Naive thymus-derived CD8-positive, alpha-beta T cell (primary cell): ENCODE data around the gene KLHL35. TPM values are rescaled to one million over a fixed set of nuclear protein-coding genes. Genes with fewer than 3 reads are reported as not detected.
A peak's percentile ranks its signal among the peaks of the same experiment; 100 is the strongest.

Experiments
- ATAC-seq, 2 donors: fragments of 150-1000 bp; cut with Tn5 transposase in 1 of 2; sonication (Bioruptor Pico), chemical (Tn5 transposase) in 1 of 2; 1 replicate in 1 of 2; 2 replicates in 1 of 2; pipeline ENCODE4 v1.10.0; 2021; ENCODE audit warnings: mild to moderate bottlenecking in 2 of 2, moderate library complexity in 2 of 2
- POLR2A ChIA-PET: fragments of 350-600 bp; sonication (Branson Sonifier 250); formaldehyde crosslinking; loops from one replicate; lab custom pipeline; 2021; ENCODE audit warnings: antibody characterized with exemption; lab: Charles Lee
- DNase-seq, 10 donors: peaks; one replicate each; pipeline versions ENCODE4 v3.0.0 to v3.0.0-alpha.2; 2020 to 2022
- H3K27ac Mint-ChIP-seq, 10 donors: one replicate each; pipeline ENCODE4 v1.8.0; 2020 to 2022; ENCODE audit warnings: mild to moderate bottlenecking in 10 of 10, mixed read lengths in 10 of 10, moderate library complexity in 4 of 10, inconsistent platforms in 1 of 10
- H3K27me3 Mint-ChIP-seq, 5 donors: one replicate each; pipeline ENCODE4 v1.8.0; 2021 to 2022; ENCODE audit warnings: mixed read lengths in 5 of 5
- H3K36me3 Mint-ChIP-seq, 3 donors: one replicate each; pipeline ENCODE4 v1.8.0; 2020 to 2022; ENCODE audit warnings: mixed read lengths in 3 of 3, mild to moderate bottlenecking in 2 of 3, inconsistent platforms in 1 of 3
- H3K4me1 Mint-ChIP-seq, 4 donors: one replicate each; pipeline ENCODE4 v1.8.0; 2021 to 2022; ENCODE audit warnings: mixed read lengths in 4 of 4
- H3K4me3 Mint-ChIP-seq, 10 donors: one replicate each; pipeline ENCODE4 v1.8.0; 2020 to 2022; ENCODE audit warnings: mild to moderate bottlenecking in 10 of 10, mixed read lengths in 10 of 10, moderate library complexity in 6 of 10, inconsistent platforms in 1 of 10
- H3K9me3 Mint-ChIP-seq, 9 donors: one replicate each; pipeline ENCODE4 v1.8.0; 2020 to 2022; ENCODE audit warnings: mixed read lengths in 9 of 9, mild to moderate bottlenecking in 3 of 9, inconsistent platforms in 1 of 9, moderate library complexity in 1 of 9
- polyA plus RNA-seq, 3 donors: library from polyadenylated mRNA; unstranded; fragments of 300-500 nt; fragmentation: Illumina TruSeq; gene quantifications; one replicate each; pipeline ENCODE4 v1.2.3, GENCODE V29; 2021
- total RNA-seq, 8 experiments: library from RNA in 2 of 8; stranded (reverse) in 2 of 8; gene quantifications; one replicate each; pipeline ENCODE4 v1.2.3 and lab custom pipeline; 2021 to 2026

Gene KLHL35
- total and polyA plus RNA-seq, 5 experiments from 2014 or later = 0.38 to 1.3 (median 0.74) TPM

DNA sequence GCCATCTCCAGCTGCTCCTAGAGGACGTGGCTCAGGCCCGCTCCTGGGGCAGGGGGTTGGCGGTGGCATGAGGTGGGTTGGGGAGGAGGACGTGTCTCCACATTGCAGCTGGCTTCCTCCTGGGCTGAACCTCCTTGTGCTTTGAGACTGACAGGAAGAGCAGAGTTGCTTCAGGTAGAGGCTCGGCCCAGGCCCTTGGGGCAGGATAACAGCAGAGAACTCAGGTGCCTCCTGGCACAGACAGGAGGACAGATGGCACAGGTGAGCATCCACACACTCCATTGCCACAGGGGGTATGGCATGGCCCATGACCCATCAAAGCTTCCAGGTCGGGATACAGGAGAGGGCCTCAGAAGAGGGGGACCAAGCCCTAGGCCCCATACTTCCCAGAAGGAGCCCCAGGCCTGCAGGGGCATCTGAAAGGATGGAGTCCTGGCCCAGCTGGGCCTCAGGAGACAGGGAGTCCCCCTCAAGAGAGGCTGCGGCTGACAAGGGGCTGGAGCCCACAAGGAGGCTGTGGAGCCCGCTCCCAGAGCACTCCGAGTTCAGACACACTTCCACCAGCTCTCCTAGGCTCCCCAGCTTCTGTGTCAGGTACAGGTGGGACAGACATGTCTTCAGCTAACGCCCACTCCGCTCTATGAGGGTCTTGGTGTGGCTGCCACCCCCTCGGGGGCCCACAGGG, 2.0 kb upstream of the KLHL35 start:
- DNase-seq = no peak
- Mint-ChIP-seq H3K4me3 (no peak overlapping the region), H3K4me1 (peaks cover 9 to 11% (median 9%) of the 10 kb centered on the region in 4 donors), H3K27me3 (peaks cover 23 to 45% (median 29%) of the 10 kb centered on the region in 5 donors), H3K27ac (no peak overlapping the region), H3K9me3 (peaks cover 0 to 4% (median 0%) of the 10 kb centered on the region in 9 donors), H3K36me3 (peaks cover 0 to 12% (median 10%) of the 10 kb centered on the region in 3 donors)
- POLR2A ChIA-PET = interaction anchor here (0.6 kb wide), 1 partner anchor 211 kb away, joined by 3 read pairs; no protein-coding TSS in a partner anchor
- no peak for ATAC-seq

DNA sequence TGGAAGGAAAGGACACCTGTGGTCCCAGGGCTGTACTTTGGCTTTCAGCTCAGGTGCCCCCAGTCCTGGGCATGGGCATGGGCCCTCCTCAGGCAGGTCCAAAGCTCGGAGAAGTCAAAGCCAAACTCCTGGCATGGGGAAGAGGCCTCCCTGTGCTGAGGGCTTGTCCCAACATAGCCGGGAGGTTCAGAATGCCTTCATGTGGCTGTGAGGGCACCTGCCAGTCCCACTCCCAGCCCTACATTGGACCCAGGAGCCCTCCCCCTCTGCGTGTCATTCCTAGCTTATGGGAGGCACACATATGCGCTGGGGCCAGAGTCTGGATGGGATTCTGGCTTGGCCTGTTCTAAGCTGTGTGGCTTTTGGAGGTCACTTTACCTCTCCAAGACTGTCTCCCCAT, 1.0 kb upstream of the KLHL35 start:
- ATAC-seq (no peak), DNase-seq (no peak)
- Mint-ChIP-seq H3K4me1 (peaks cover 12 to 16% (median 14%) of the 10 kb centered on the region in 4 donors), H3K9me3 (peaks cover 0 to 4% (median 0%) of the 10 kb centered on the region in 9 donors), H3K4me3 (no peak overlapping the region), H3K36me3 (peaks cover 4 to 10% (median 9%) of the 10 kb centered on the region in 3 donors), H3K27me3 (peaks cover 26 to 51% (median 33%) of the 10 kb centered on the region in 5 donors), H3K27ac (no peak overlapping the region)
- POLR2A ChIA-PET = interaction anchor here (0.6 kb wide), 1 partner anchor 210 kb away, joined by 3 read pairs; no protein-coding TSS in a partner anchor

DNA sequence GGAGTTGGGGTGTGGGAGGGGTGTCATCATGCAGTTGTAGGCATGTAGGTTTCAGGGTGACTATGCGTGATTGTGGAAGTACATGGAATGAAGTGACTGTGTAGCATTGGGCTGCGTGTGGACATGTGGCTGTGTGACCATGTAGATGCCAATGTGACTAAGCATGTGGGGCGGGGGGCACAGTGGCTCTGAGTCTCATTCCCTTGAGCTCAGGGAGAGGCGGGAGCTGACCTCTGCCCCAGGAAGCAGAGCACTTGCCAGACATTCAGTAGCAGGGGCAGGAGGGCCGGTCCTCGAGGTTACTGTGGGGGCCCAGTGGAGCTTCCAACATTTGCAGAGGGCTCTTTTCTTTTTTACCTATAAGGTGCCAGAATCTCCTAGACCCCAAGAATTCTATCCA, 440 bp upstream of the KLHL35 start:
- peaks cover 4 to 10% (median 6%) of the 10 kb centered on the region in 3 donors for H3K36me3 Mint-ChIP-seq
- POLR2A ChIA-PET = no interaction called here
- no peak overlapping the region for H3K27ac Mint-ChIP-seq
- DNase-seq (no peak), ATAC-seq (no peak)
- peaks cover 30 to 57% (median 37%) of the 10 kb centered on the region in 5 donors for H3K27me3 Mint-ChIP-seq
- peaks cover 0 to 4% (median 0%) of the 10 kb centered on the region in 9 donors for H3K9me3 Mint-ChIP-seq
- peaks cover 14 to 22% (median 18%) of the 10 kb centered on the region in 4 donors for H3K4me1 Mint-ChIP-seq
- no peak overlapping the region for H3K4me3 Mint-ChIP-seq

DNA sequence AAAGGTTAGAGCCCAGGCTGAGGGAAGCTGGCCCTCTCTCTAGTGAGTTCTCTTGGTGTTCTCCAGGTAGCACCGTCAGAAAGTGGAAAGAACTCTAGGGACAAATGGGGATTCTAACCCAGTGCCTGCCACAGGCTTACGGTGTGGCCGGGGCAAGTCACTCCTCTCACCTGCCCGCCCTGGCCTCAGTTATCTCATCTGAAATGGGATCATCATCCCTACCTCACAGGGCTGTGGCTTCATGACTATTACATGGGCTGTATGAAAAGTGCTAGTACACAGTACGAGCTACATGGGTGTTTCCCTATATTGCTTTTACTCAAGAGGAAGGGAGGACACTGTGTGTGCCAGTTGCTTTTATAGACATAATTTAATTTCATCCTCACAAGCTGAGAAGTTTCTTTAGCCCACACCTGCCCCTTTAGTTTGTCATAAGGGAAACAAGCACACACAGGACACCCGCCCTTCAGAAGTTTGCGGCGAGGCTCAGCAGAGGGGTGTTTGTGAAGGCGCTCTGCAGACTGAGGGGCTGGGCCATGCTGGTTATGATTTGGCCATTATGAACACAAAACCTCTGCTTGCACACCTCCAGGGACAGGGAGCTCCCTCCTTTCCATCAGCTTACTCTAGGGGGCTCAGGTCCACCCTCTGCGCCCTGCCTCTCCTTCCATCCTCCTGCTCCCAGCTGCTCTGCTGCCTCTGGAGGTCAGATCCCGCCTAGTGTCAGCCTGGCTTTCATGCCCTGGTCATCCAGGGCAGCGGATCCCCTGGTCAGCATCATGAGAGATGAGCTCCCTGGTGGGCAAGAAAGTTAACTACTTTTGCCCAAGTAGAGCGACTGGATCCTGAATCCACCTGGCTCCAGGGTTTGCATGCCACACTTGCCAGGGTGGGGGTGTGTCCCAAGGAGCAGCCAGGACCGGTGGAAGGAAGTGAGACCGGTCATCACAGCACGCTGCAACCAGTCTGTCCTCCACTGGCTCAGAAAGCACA, 1.2 kb downstream of the KLHL35 start:
- H3K9me3 Mint-ChIP-seq = peaks cover 0 to 4% (median 0%) of the 10 kb centered on the region in 9 donors
- ATAC-seq = no peak
- peak overlapping the region; percentile 31 to 91 (median 86) for H3K4me3 Mint-ChIP-seq
- peaks cover 16 to 31% (median 20%) of the 10 kb centered on the region in 4 donors for H3K4me1 Mint-ChIP-seq
- peaks cover 30 to 60% (median 37%) of the 10 kb centered on the region in 5 donors for H3K27me3 Mint-ChIP-seq
- POLR2A ChIA-PET = interaction anchor here (0.9 to 2.7 kb wide), 2 partner anchors 32 to 91 kb away, joined by 3 to 14 read pairs; partner anchors contain the start of gene RPS3
- H3K27ac Mint-ChIP-seq = peak overlapping the region in 1 of 10 donors; percentile 12
- peak in 1 of 10 donors; percentile 13 for DNase-seq
- peaks cover 4 to 10% (median 6%) of the 10 kb centered on the region in 3 donors for H3K36me3 Mint-ChIP-seq

DNA sequence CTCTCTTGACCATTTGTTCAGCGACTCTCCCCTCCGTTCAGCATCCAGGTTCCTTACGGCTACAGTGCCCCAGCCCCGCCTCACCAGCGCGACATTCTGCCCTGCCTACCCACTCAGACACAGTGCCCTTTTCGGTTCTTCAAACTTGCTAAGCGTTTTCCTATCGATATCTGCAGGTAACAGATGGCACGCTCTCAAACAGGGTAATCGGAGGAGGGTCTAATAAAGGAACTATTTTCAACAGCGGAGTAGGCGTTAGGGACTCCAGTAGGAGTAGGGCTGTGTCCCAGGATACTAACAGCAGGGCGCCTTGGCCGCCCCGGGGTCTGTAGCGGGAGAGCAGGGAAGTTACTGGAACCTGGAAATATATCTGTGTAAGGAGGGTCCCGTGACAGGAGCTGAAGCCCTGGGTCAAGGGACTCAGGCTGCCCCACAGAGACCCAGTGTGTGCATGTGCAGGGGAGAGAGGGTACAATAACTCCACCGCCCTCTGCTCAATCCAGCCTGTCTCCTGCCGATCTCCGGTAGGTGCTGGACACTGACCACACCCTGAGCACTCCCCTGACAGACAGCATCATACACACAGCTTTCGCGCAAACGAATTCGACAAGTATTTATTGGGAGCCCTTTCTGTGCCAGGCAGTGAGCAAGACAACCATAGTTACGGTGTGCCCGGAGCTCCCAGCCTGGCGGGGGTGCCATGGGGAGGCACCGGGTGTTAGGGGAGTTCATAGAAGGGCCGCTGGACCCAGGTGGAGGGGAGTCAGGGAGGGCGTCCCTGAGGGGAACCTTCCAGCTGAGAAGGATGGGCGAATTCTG, 2.1 kb downstream of the KLHL35 start:
- Mint-ChIP-seq H3K27me3 (peaks cover 30 to 60% (median 37%) of the 10 kb centered on the region in 5 donors), H3K4me3 (peak overlapping the region; percentile 72 to 91 (median 90)), H3K36me3 (peaks cover 4 to 6% (median 6%) of the 10 kb centered on the region in 3 donors), H3K27ac (peak overlapping the region in 6 of 10 donors; percentile 60 to 81 (median 72)), H3K4me1 (peaks cover 16 to 31% (median 20%) of the 10 kb centered on the region in 4 donors), H3K9me3 (peaks cover 0 to 4% (median 0%) of the 10 kb centered on the region in 9 donors)
- POLR2A ChIA-PET = interaction anchor here (0.9 to 2.7 kb wide), 3 partner anchors 11 to 92 kb away, joined by 3 to 14 read pairs (median 4); partner anchors contain the start of gene RPS3
- ATAC-seq (peak in 1 of 2 donors; percentile 7), DNase-seq (peak in 1 of 10 donors; percentile 24)

DNA sequence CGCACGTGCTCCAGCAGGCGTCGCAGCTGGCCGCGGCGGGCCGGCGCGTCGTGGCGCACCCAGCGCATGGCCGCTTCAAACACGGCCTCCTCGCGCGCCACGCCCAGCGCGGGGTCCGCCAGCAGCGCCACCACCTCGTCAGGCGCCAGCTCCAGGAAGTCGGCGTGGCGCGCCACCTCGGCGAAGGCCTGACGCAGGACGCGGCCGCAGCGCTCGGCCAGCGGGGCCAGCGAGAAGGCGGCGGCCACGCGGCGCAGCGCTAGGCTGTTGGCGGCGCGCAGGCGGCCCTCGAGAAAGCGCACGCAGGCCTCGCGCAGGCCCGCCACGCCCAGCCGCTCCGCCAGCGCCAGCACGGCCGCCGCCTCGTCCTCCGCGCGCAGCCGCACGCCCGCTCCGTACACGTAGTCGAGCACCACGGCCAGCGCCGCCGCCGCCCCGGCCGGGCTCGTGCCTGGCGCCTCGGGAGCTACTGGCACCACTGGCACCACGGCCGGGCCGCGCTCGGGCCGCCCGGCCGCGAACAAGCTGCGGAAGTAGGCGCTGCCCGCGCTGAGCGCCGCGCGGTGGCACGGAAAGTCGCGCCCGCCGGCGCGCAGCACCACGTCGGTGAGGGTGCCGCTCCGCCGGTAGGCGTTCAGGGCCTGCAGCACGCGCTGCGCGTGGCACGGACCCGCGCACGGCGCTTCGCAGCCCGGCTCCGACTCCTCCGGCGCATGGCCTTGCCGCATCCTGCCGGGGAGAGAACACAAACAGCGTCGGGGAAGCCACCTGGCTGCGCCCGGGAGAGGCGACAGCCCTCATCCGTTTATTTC, 2.9 kb downstream of the KLHL35 start:
- Mint-ChIP-seq H3K4me3 (peak overlapping the region; percentile 72 to 91 (median 90)), H3K4me1 (peaks cover 16 to 31% (median 20%) of the 10 kb centered on the region in 4 donors), H3K27me3 (peaks cover 30 to 60% (median 37%) of the 10 kb centered on the region in 5 donors), H3K36me3 (peaks cover 4 to 6% (median 5%) of the 10 kb centered on the region in 3 donors), H3K27ac (peak overlapping the region in 5 of 10 donors; percentile 68 to 81 (median 76)), H3K9me3 (peaks cover 0 to 4% (median 0%) of the 10 kb centered on the region in 9 donors)
- DNase-seq = peak; percentile 36 to 76 (median 58)
- ATAC-seq = peak; percentile 66 to 75
- POLR2A ChIA-PET = interaction anchor here (0.8 to 2.7 kb wide), 6 partner anchors 10 to 136 kb away, joined by 3 to 14 read pairs (median 4); partner anchors contain the start of gene RPS3

DNA sequence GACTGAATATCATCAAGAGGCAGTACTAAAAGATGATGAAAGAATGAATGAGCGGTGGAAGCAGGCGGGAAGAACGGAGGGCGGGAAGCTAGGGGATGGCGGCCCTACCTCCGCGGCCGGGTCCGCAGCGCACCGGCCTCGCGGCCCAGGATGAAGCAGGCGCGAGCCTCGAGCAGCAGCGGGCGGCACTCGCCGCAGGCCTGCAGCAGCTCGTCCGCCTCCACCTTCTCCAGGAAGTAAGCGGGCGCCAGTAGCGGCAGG, 3.4 kb downstream of the KLHL35 start:
- no peak for ATAC-seq
- peaks cover 16 to 31% (median 20%) of the 10 kb centered on the region in 4 donors for H3K4me1 Mint-ChIP-seq
- POLR2A ChIA-PET = interaction anchor here (0.8 to 2.7 kb wide), 6 partner anchors 10 to 137 kb away, joined by 3 to 14 read pairs (median 4); partner anchors contain the start of gene RPS3
- H3K36me3 Mint-ChIP-seq = peaks cover under 1 to 4% (median 2%) of the 10 kb centered on the region in 3 donors
- peak overlapping the region in 6 of 10 donors; percentile 49 to 86 (median 68) for H3K27ac Mint-ChIP-seq
- H3K9me3 Mint-ChIP-seq = peaks cover 0 to 4% (median 0%) of the 10 kb centered on the region in 9 donors
- peak overlapping the region; percentile 71 to 84 (median 80) for H3K4me3 Mint-ChIP-seq
- no peak for DNase-seq
- peaks cover 30 to 57% (median 36%) of the 10 kb centered on the region in 5 donors for H3K27me3 Mint-ChIP-seq

DNA sequence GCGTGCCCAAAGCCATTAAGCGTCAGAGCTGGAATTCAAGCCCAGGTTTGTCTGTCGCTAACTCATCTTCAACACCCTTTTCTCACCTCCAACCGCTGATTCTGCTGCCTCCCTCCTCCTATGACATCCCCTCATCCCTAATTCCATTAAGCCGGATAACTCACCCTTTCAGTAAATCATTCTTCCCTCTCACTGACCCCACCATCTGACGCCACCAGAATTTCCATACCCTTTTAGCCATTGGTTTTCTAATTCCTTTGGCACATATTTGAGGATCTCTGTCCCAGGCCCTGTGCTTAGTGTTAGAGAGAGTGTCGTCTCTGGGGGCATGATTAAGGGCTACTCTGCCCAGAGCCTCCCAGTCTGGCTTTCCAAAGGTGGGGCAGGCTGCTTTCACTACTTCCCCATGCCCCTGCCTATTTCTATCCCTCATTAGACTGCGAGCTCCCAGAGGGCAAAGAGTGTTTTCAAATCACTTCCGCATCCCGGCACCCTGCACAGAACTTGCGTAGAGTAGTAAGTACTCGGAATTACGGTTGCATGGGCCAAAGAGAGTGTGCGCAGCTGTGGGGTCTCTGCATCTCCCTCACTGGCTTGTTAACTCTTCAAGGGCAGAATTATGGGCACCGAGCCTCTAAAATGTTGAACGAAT, 3.9 kb downstream of the KLHL35 start:
- DNase-seq (peak in 1 of 10 donors; percentile 34), ATAC-seq (no peak)
- POLR2A ChIA-PET = interaction anchor here (0.8 to 2.7 kb wide), 5 partner anchors 9 to 137 kb away, joined by 3 to 14 read pairs (median 4); partner anchors contain the start of gene RPS3
- H3K27ac Mint-ChIP-seq = peak overlapping the region in 6 of 10 donors; percentile 52 to 86 (median 73)
- H3K4me3 Mint-ChIP-seq = peak overlapping the region; percentile 71 to 84 (median 80)
- peaks cover 1 to 4% (median 2%) of the 10 kb centered on the region in 3 donors for H3K36me3 Mint-ChIP-seq
- peaks cover 16 to 31% (median 20%) of the 10 kb centered on the region in 4 donors for H3K4me1 Mint-ChIP-seq
- H3K9me3 Mint-ChIP-seq = peaks cover 0 to 4% (median 0%) of the 10 kb centered on the region in 9 donors
- peaks cover 29 to 53% (median 34%) of the 10 kb centered on the region in 5 donors for H3K27me3 Mint-ChIP-seq

DNA sequence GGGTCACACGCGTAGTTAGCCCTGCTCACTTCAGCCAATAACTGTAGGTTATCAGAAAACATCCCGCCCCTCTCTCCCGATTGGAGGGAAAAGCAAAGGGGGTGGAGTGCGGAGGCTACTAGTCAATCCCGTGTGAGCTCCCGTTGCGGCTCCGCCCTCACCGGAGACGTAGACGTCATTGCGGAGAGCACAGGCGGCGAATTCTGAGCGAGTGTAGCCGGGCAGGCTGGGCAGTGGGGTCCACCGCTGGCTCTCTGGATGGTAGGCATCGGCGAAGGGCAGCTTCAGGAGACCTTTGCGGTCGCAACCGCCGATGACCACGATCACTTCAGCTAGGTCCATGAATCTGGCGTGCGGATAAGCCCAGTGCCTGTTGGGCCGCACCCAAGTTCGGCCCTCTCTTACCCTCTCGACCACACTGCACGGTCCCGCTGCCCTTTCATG, 4.7 kb downstream of the KLHL35 start:
- DNase-seq (peak; percentile 32 to 82 (median 58)), ATAC-seq (peak; percentile 71 to 78)
- Mint-ChIP-seq H3K4me3 (peak overlapping the region; percentile 47 to 84 (median 77)), H3K27me3 (peaks cover 27 to 44% (median 32%) of the 10 kb centered on the region in 5 donors), H3K4me1 (peaks cover 16 to 31% (median 20%) of the 10 kb centered on the region in 4 donors), H3K27ac (peak overlapping the region in 3 of 10 donors; percentile 14 to 75 (median 72)), H3K9me3 (peaks cover 0 to 4% (median 0%) of the 10 kb centered on the region in 9 donors), H3K36me3 (peaks cover 1 to 4% (median 2%) of the 10 kb centered on the region in 3 donors)
- POLR2A ChIA-PET = interaction anchor here (0.8 kb wide), 2 partner anchors 10 to 28 kb away, joined by 3 read pairs; no protein-coding TSS in a partner anchor

DNA sequence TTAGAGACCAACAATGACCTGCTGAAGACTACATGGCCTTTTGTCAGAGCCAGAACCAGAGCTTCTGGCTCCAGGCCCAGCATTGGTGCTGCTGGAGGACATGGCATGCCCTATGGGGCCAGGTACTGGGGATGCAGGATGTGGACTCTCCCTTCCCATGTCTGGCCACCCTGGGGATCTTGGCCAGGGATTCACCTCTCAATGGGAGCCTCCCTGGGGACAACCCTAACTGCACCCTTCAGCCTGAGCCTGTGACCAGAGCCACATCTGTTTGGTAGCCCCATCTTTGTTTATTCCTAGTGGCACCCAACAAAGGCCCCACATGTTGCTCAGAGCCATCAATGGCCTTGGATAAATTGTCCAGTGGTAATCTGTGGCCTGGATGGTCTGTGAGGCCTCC, 5.8 kb downstream of the KLHL35 start:
- H3K4me3 Mint-ChIP-seq = no peak overlapping the region
- peaks cover 1 to 7% (median 4%) of the 10 kb centered on the region in 3 donors for H3K36me3 Mint-ChIP-seq
- POLR2A ChIA-PET = no interaction called here
- H3K27me3 Mint-ChIP-seq = peaks cover 20 to 33% (median 24%) of the 10 kb centered on the region in 5 donors
- DNase-seq = peak in 1 of 10 donors; percentile 31
- H3K4me1 Mint-ChIP-seq = peaks cover 14 to 31% (median 20%) of the 10 kb centered on the region in 4 donors
- H3K27ac Mint-ChIP-seq = no peak overlapping the region
- ATAC-seq = no peak
- peaks cover 0 to 4% (median 0%) of the 10 kb centered on the region in 9 donors for H3K9me3 Mint-ChIP-seq
